Measurements from ENCODE around the gene SIGLEC9. TPM values are rescaled to one million over a fixed set of nuclear protein-coding genes. Genes with fewer than 3 reads are reported as not detected.

SIGLEC9 gene
- total RNA-seq, 1 experiment from 2014 or later = not detected

DNA sequence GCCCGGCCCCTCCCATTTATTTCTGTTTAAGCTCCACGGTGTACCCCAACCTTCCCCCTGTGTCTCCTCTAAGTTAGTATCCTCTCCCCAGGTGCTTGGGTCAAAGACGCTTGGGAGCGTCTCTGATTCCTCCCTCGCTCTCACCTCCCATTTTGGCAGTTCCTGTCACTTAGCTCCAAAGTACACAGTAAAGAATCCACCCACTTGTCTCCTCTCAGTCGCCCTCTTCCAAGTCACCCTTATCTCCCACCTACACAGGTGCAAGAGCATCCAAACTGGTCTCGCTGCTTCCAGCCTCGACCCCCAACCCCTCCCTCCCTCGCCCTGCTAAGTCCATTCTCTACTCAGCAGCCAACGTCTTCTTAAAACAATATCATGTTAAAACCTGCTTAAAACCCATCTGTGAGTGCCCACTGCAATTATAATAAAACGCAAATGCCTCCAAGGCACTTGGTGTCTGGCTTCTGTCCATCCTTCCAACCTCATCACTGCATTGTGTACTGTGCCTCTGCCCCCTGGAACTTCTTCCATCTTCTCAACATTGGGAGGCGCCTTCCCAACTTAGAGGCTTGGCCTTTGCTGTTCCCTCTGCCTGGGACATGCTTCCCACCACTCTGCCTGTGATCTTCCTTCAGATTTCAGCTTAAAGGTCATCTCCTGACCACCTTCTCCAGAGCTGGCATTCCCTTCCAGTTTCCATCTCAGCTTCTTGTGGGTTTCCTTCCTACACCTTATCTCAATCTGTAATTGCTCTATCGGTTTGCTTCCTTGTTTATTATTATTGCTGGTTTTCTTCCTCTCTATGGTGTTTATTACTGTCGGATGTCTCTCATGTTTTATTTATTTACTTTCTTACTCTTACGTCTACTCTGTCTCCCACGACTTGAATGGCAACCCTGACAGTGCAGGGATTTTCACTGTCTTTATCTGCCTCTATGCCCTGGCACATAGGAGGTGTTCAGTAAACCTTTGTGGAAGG lies 32.5 kb upstream of the SIGLEC9 start:
- Histone ChIP-seq H3K27ac (ENCODE audit: low read length) (peak overlapping the region; percentile 87), H3K9ac (ENCODE audit: low read length) (peak overlapping the region; percentile 54; the same call in 1 of the 2 replicates), H3K9me2 (replicated peaks; ENCODE audit: low read length) (no peaks in the 10 kb centered on the region), H3K9me3 (ENCODE audit: low read length) (no peaks in the 10 kb centered on the region), H3K4me2 (ENCODE audit: low read length) (no peak overlapping the region), H3K27me3 (ENCODE audit: low read length) (no peaks in the 10 kb centered on the region), H3K79me2 (ENCODE audit: low read length) (no peaks in the 10 kb centered on the region), H3K4me3 (ENCODE audit: low read length) (no peak overlapping the region), H3K4me1 (ENCODE audit: insufficient read depth, low read length) (peaks cover 40% of the 10 kb centered on the region), H3F3A (ENCODE audit: low read length, unreplicated experiment) (peaks cover 4% of the 10 kb centered on the region), H3K36me3 (ENCODE audit: low read depth, low read length) (no peaks in the 10 kb centered on the region; the same call in 1 of the 2 replicates), H2AFZ (ENCODE audit: low read length) (no peak overlapping the region), H4K20me1 (ENCODE audit: low read length) (no peaks in the 10 kb centered on the region)
- CTCF ChIA-PET = interaction anchor here (0.5 to 6.0 kb wide), 2 partner anchors 72 to 397 kb away, joined by 3 to 79 read pairs; partner anchors contain the start of gene KLK10
- ATAC-seq (peak; percentile 23), DNase-seq (peak; percentile 58)
- no TSS peak for BruUV-seq (replicated peaks)
- POLR2A ChIA-PET (ENCODE audit: unreplicated experiment) = no interaction called here
- no peak for TF ChIP-seq EZH2 (IDR thresholded peaks at IDR 0.05; ENCODE audit: low read length, unreplicated experiment)
- TF ChIP-seq, protein P1, sequence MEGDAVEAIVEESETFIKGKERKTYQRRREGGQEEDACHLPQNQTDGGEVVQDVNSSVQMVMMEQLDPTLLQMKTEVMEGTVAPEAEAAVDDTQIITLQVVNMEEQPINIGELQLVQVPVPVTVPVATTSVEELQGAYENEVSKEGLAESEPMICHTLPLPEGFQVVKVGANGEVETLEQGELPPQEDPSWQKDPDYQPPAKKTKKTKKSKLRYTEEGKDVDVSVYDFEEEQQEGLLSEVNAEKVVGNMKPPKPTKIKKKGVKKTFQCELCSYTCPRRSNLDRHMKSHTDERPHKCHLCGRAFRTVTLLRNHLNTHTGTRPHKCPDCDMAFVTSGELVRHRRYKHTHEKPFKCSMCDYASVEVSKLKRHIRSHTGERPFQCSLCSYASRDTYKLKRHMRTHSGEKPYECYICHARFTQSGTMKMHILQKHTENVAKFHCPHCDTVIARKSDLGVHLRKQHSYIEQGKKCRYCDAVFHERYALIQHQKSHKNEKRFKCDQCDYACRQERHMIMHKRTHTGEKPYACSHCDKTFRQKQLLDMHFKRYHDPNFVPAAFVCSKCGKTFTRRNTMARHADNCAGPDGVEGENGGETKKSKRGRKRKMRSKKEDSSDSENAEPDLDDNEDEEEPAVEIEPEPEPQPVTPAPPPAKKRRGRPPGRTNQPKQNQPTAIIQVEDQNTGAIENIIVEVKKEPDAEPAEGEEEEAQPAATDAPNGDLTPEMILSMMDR (conservative IDR thresholded peaks at IDR 0.05; ENCODE audit: low read depth, low read length) = 0 out of 2 replicates have a peak, but pooled peaks have one; percentile 8
- intact Hi-C loops (cut with micrococcal nuclease) = no loop called here

DNA sequence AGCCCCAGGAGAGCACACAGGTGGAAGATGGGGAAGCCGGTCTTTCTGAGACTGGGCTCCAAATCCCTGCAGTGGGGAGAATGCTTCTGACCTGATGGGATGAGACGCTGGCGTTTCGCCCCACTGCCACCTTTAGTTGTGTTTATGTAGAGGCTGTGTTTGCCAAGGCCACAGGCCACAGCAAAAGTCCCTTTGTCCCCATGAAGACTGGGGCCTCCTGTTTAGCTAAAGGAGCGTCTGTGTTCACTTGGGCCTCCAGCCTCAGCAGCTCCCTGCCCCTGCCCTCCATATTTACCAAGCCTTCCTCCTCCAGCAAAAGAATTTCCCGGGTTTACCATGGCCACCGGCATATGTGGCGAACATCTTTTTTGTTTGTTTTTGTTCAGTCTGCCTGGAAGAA lies 31.6 kb upstream of the SIGLEC9 start:
- ChIA-PET CTCF (interaction anchor here (6.0 kb wide), 1 partner anchor 73 kb away, joined by 79 read pairs; the partner anchor contains the start of gene KLK10), POLR2A (ENCODE audit: unreplicated experiment) (no interaction called here)
- no peaks in the 10 kb centered on the region for H4K20me1 ChIP-seq (ENCODE audit: low read length)
- H3K27me3 ChIP-seq (ENCODE audit: low read length) = no peaks in the 10 kb centered on the region
- peaks cover 2% of the 10 kb centered on the region; the same call in 1 of the 2 replicates for H3K36me3 ChIP-seq (ENCODE audit: low read depth, low read length)
- no peaks in the 10 kb centered on the region for H3K79me2 ChIP-seq (ENCODE audit: low read length)
- no peaks in the 10 kb centered on the region for H3K9me2 ChIP-seq (replicated peaks; ENCODE audit: low read length)
- peak overlapping the region; percentile 87 for H3K27ac ChIP-seq (ENCODE audit: low read length)
- no TSS peak for BruUV-seq (replicated peaks)
- H3K9ac ChIP-seq (ENCODE audit: low read length) = peak overlapping the region; percentile 54; the same call in 1 of the 2 replicates
- H3K4me1 ChIP-seq (ENCODE audit: insufficient read depth, low read length) = peaks cover 40% of the 10 kb centered on the region
- DNase-seq (no peak), ATAC-seq (no peak)
- H2AFZ ChIP-seq (ENCODE audit: low read length) = no peak overlapping the region
- H3K4me2 ChIP-seq (ENCODE audit: low read length) = 0 out of 2 replicates have a peak overlapping the region, but pooled peaks have one; percentile 35
- no peak overlapping the region for H3K4me3 ChIP-seq (ENCODE audit: low read length)
- H3K9me3 ChIP-seq (ENCODE audit: low read length) = no peaks in the 10 kb centered on the region
- intact Hi-C loops (cut with micrococcal nuclease) = loop anchor here (1.0 kb wide), 1 partner anchor 22 kb away; no protein-coding TSS in a partner anchor
- peaks cover 4% of the 10 kb centered on the region for H3F3A ChIP-seq (ENCODE audit: low read length, unreplicated experiment)
- TF ChIP-seq, protein P1 (conservative IDR thresholded peaks at IDR 0.05; ENCODE audit: low read depth, low read length) = no peak
- TF ChIP-seq EZH2 (IDR thresholded peaks at IDR 0.05; ENCODE audit: low read length, unreplicated experiment) (no peak), EZH2phosphoT487 (IDR thresholded peaks at IDR 0.05; ENCODE audit: borderline replicate concordance, low read length) (no peak)

Data from PC-3 (cell line).